DND-41 (cell line): ENCODE results near the gene NUPR1.

Source experiments
- CTCF ChIP-seq: IDR thresholded peaks from 2 replicates; pipeline ENCODE4 v1.5.1; 2012; ENCODE audit warnings: borderline replicate concordance, low read length, moderate library complexity, mild to moderate bottlenecking; ENCODE audit not compliant: poor library complexity, severe bottlenecking; ENCODE audit errors: extremely low read depth
- EZH2 ChIP-seq: IDR thresholded peaks from 3 replicates; pipeline ENCODE4 v1.6.1; 2012; ENCODE audit warnings: borderline replicate concordance, low read depth, mild to moderate bottlenecking, moderate library complexity, low read length, inconsistent platforms; ENCODE audit not compliant: severe bottlenecking

GRCh38 chr16:28567292-28567691 lies 28.5 kb upstream of the NUPR1 start:
- no peak for TF ChIP-seq CTCF
- TF ChIP-seq EZH2: no peak
